GM12801 (cell line): Measurements from ENCODE around the gene TNFAIP8L3.

ENCODE experiments used
- TF ChIP-seq, protein P1 (sequence below): IDR thresholded peaks from one replicate; pipeline ENCODE4 v1.5.1; 2011; ENCODE audit warnings: control low read depth; ENCODE audit not compliant: insufficient read length; ENCODE audit errors: extremely low read depth

TNFAIP8L3 gene

GRCh38 chr15:51086409-51086808, 8.3 kb downstream of the TNFAIP8L3 start:
- TF ChIP-seq, protein P1, sequence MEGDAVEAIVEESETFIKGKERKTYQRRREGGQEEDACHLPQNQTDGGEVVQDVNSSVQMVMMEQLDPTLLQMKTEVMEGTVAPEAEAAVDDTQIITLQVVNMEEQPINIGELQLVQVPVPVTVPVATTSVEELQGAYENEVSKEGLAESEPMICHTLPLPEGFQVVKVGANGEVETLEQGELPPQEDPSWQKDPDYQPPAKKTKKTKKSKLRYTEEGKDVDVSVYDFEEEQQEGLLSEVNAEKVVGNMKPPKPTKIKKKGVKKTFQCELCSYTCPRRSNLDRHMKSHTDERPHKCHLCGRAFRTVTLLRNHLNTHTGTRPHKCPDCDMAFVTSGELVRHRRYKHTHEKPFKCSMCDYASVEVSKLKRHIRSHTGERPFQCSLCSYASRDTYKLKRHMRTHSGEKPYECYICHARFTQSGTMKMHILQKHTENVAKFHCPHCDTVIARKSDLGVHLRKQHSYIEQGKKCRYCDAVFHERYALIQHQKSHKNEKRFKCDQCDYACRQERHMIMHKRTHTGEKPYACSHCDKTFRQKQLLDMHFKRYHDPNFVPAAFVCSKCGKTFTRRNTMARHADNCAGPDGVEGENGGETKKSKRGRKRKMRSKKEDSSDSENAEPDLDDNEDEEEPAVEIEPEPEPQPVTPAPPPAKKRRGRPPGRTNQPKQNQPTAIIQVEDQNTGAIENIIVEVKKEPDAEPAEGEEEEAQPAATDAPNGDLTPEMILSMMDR, result no peak

DNA sequence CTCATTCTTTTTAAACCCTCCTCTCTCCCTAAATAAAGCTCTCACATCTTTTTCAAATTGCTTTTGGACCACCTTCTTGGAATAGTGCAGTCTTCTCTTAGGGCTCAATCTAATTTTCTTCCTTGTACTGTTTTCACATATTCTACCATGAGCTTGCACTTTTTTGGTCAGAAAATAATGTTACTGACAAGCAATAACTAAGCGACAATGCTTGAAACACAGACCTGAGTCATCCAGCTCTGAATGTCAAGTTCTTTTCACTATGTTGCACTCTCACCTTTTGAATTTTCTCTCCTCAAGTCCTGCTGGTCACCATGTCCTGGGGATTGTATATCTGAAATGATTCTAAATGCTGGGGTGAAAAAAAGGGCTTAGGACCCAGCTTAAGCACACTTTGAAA, 8.9 kb downstream of the TNFAIP8L3 start:
- TF ChIP-seq, protein P1, result no peak

DNA sequence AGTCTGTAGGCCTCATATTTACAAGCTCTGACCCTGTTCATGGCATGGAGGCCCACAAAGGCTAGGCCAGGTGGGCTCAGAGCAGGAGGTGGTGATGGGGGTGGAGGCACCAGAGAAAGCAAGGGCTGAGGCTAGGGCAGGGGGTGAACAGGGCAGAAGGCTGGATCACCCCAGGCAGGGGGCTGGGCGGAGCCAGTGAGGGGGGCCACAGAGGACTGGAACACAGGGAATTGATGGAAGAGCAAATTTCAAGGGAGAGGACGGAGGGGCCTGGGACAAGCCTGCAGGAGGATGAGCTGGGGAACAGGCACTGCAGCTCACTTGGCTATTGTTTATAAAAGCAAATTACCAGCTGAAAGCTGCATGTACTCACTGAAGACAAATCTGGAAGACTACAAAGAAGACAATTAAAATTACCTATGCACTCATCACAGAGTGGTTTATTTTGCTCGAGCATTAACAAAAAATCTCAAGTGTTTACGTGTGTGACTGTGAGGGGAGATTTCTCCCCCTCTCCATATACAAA, 11.0 kb downstream of the TNFAIP8L3 start:
- TF ChIP-seq, protein P1, result no peak

GRCh38 chr15:51082246-51082645, 12.5 kb downstream of the TNFAIP8L3 start:
- TF ChIP-seq, protein P1, result no peak

DNA sequence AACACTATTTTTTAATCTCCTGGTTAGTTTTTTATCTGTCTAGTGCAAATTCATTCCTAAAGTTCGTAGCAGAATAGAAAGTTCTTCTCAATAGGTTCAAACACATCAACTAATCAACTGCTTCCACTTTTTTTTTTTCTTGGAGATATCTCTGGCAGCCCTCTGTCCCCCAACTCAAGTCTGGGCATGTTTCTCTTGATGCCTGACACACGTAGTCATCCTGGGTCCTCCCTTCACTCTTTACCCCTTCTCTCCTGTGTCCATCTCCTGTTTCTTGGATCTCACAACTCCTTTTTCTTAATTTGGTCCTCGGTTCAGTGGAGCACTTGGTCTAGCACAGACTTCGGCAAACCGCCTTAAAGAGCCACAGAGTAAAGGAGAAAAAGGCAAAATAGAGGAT, 14.4 kb downstream of the TNFAIP8L3 start:
- TF ChIP-seq, protein P1, result no peak

DNA sequence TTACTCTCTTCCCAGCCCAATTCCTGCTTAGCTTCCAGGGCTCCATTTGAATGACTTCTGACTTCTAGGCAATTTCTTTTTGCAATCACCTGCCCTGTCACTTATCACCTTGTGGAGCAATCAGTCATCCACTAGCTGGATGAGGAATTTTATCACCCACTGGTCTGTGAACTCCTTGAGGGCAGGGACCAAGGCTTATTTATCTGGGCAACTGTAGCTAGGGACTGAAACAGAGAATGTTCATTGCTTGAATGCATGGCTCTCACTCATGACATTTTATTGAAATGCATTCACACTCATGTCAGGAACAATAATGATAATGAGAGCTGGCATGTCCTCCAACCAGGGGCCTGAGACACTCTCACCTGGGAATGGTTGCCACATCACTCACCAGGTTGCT, 15.5 kb downstream of the TNFAIP8L3 start:
- TF ChIP-seq, protein P1, result no peak

DNA sequence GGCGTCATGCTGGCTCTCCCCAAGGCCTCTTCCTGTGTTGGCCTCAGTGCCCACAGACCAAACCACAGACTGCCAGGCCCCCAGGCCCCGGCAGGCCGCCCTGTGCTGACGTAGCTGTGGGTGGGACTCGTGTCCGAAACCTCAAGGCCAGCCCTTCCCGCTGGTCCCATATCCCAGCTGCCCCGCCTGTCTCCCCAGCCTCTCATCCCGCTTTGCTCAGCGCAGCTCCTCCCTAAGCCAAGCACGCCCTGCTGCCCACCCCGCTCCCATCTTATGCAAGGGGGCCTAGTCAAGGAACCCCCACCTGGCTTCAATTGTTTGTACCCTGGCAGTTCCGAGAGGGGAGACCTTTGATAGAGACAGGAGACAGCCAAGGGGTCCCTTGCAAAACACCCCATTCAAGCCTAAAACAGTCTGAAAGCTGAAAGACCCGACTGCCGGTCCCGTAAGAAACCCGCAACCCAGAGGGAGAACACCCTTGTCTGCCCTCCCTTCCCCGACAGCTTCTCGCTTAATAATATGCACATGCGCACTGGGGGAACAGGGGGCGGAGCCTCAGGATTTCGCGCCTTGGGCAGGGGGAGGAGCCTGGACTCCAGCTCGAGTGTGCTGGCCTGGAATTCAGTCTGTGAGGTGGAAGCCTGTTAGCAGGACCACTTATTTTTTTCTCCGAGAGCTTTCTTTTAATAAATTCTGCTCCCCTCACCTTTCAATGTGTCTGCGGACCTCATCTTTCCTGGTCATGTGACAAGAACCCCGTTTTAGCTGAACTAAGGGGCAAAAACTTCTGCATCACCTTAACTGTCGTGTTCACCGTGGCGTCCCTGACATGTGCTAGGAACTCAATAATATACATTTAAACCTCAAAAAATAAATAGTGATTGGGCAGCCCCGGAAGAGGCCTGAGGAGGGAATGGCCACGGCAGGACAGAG, 17.2 kb downstream of the TNFAIP8L3 start:
- TF ChIP-seq, protein P1, result no peak
